MM.1S (cell line): ENCODE results near the gene EAF2.

Experiments
- CTCF ChIP-seq: fragments of 300-600 bp; sonication (generic); IDR thresholded peaks from 2 replicates; pipeline ENCODE4 v1.5.1; 2016; ENCODE audit warnings: antibody characterized with exemption, low read length, mixed read lengths
- EZH2 ChIP-seq: fragments of 300-600 bp; sonication (generic); optimal IDR thresholded peaks from 2 replicates; pipeline ENCODE3; 2017; ENCODE audit warnings: low read depth, mild to moderate bottlenecking, antibody characterized with exemption, low read length, mixed read lengths

GRCh38 chr3:121803771-121804320 is 31.2 kb upstream of the EAF2 start:
- TF ChIP-seq CTCF: no peak
- no peak for TF ChIP-seq EZH2
